ENCODE data around the gene IGFL3.

DNA sequence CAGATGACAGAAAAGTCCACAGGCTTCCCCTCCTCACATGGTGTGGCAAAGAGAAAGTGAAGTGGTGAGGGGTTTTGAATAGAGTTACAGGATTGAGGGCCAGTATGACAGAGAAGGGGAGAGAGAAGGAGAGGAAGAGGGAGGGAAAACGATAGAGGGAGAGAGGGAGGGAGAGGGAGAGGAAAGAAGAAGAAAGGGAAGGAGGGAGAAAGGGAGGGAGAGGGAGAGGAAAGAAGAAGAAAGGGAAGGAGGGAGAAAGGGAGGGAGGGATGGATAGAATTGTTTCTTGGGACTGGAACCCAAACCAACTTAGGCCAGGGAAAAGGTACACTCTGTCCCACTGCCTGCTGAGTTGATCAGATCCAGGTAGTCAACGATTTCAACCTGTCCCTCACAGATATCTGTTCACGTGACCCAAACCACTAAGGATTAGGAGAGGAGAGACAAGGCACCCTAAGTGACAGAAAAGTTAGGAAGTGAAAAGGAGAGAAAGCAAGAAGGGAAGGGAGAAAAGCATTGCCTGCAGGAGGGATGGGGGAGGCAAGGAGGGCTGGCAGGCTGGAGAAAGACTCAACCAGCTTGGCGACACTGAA is 8.1 kb upstream of the IGFL3 start:
- TF ChIP-seq, protein P1, sequence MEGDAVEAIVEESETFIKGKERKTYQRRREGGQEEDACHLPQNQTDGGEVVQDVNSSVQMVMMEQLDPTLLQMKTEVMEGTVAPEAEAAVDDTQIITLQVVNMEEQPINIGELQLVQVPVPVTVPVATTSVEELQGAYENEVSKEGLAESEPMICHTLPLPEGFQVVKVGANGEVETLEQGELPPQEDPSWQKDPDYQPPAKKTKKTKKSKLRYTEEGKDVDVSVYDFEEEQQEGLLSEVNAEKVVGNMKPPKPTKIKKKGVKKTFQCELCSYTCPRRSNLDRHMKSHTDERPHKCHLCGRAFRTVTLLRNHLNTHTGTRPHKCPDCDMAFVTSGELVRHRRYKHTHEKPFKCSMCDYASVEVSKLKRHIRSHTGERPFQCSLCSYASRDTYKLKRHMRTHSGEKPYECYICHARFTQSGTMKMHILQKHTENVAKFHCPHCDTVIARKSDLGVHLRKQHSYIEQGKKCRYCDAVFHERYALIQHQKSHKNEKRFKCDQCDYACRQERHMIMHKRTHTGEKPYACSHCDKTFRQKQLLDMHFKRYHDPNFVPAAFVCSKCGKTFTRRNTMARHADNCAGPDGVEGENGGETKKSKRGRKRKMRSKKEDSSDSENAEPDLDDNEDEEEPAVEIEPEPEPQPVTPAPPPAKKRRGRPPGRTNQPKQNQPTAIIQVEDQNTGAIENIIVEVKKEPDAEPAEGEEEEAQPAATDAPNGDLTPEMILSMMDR (IDR thresholded peaks at IDR 0.05) = no peak
- TF ChIP-seq POLR2AphosphoS5 (IDR thresholded peaks at IDR 0.05) (no peak), EP300 (IDR thresholded peaks at IDR 0.05) (no peak), POLR2A (IDR thresholded peaks at IDR 0.05; ENCODE audit: low read depth) (no peak)
